ENCODE data around the gene KCNQ2.

Gene KCNQ2

GRCh38 chr20:63412889-63413288 is 59.6 kb downstream of the KCNQ2 start:
- Histone ChIP-seq H3K4me3 (ENCODE audit: insufficient read length, low read depth) (no peak overlapping the region), H3K27me3 (ENCODE audit: insufficient read depth, insufficient read length) (no peaks in the 10 kb centered on the region), H3K36me3 (ENCODE audit: insufficient read depth, insufficient read length, low read length) (peaks cover 6% of the 10 kb centered on the region), H3K9ac (ENCODE audit: insufficient read length, low read depth) (no peak overlapping the region), H3K9me3 (ENCODE audit: insufficient read depth, low read length) (no peaks in the 10 kb centered on the region), H3K4me1 (ENCODE audit: insufficient read depth, insufficient read length) (peaks cover 22% of the 10 kb centered on the region)
- no peak for DNase-seq (ENCODE audit: low read depth, low spot score)
- TF ChIP-seq ZNF274 (IDR thresholded peaks at IDR 0.05; ENCODE audit: low read depth, low read length) (no peak), SUZ12 (IDR thresholded peaks at IDR 0.05; ENCODE audit: extremely low read depth, insufficient read depth, insufficient read length) (no peak), YY1 (IDR thresholded peaks at IDR 0.05; ENCODE audit: insufficient read depth, insufficient read length) (no peak)

GRCh38 chr20:63411898-63412631 is 60.4 kb downstream of the KCNQ2 start:
- no peaks in the 10 kb centered on the region for H3K9me3 ChIP-seq (ENCODE audit: insufficient read depth, low read length)
- H3K4me1 ChIP-seq (ENCODE audit: insufficient read depth, insufficient read length) = peaks cover 15% of the 10 kb centered on the region
- no peak overlapping the region for H3K4me3 ChIP-seq (ENCODE audit: insufficient read length, low read depth)
- DNase-seq (ENCODE audit: low read depth, low spot score) = no peak
- H3K36me3 ChIP-seq (ENCODE audit: insufficient read depth, insufficient read length, low read length) = peaks cover 6% of the 10 kb centered on the region
- H3K9ac ChIP-seq (ENCODE audit: insufficient read length, low read depth) = no peak overlapping the region
- H3K27me3 ChIP-seq (ENCODE audit: insufficient read depth, insufficient read length) = no peaks in the 10 kb centered on the region
- TF ChIP-seq YY1 (IDR thresholded peaks at IDR 0.05; ENCODE audit: insufficient read depth, insufficient read length) = no peak
- no peak for TF ChIP-seq SUZ12 (IDR thresholded peaks at IDR 0.05; ENCODE audit: extremely low read depth, insufficient read depth, insufficient read length)

- Histone ChIP-seq H3K36me3 (ENCODE audit: insufficient read depth, insufficient read length, low read length) (peaks cover 6% of the 10 kb centered on the region), H3K9me3 (ENCODE audit: insufficient read depth, low read length) (no peaks in the 10 kb centered on the region), H3K4me1 (ENCODE audit: insufficient read depth, insufficient read length) (peaks cover 12% of the 10 kb centered on the region), H3K4me3 (ENCODE audit: insufficient read length, low read depth) (no peak overlapping the region), H3K27me3 (ENCODE audit: insufficient read depth, insufficient read length) (no peaks in the 10 kb centered on the region), H3K9ac (ENCODE audit: insufficient read length, low read depth) (no peak overlapping the region)
- no peak for TF ChIP-seq ZNF274 (IDR thresholded peaks at IDR 0.05; ENCODE audit: low read depth, low read length)
- TF ChIP-seq YY1 (IDR thresholded peaks at IDR 0.05; ENCODE audit: insufficient read depth, insufficient read length) = no peak
- no peak for TF ChIP-seq SUZ12 (IDR thresholded peaks at IDR 0.05; ENCODE audit: extremely low read depth, insufficient read depth, insufficient read length)
- no peak for DNase-seq (ENCODE audit: low read depth, low spot score)
Observed at GRCh38 chr20:63411151-63411897, 61.1 kb downstream of the KCNQ2 start.

- Histone ChIP-seq H3K4me1 (ENCODE audit: insufficient read depth, insufficient read length) (peaks cover 12% of the 10 kb centered on the region), H3K9ac (ENCODE audit: insufficient read length, low read depth) (no peak overlapping the region), H3K27me3 (ENCODE audit: insufficient read depth, insufficient read length) (no peaks in the 10 kb centered on the region), H3K9me3 (ENCODE audit: insufficient read depth, low read length) (no peaks in the 10 kb centered on the region), H3K4me3 (ENCODE audit: insufficient read length, low read depth) (no peak overlapping the region), H3K36me3 (ENCODE audit: insufficient read depth, insufficient read length, low read length) (peaks cover 6% of the 10 kb centered on the region)
- no peak for DNase-seq (ENCODE audit: low read depth, low spot score)
- TF ChIP-seq SUZ12 (IDR thresholded peaks at IDR 0.05; ENCODE audit: extremely low read depth, insufficient read depth, insufficient read length) (no peak), YY1 (IDR thresholded peaks at IDR 0.05; ENCODE audit: insufficient read depth, insufficient read length) (no peak), ZNF274 (IDR thresholded peaks at IDR 0.05; ENCODE audit: low read depth, low read length) (no peak)
Observed at GRCh38 chr20:63409834-63410435, 62.5 kb downstream of the KCNQ2 start.

GRCh38 chr20:63409066-63409833 is 63.2 kb downstream of the KCNQ2 start:
- Histone ChIP-seq H3K9me3 (ENCODE audit: insufficient read depth, low read length) (no peaks in the 10 kb centered on the region), H3K9ac (ENCODE audit: insufficient read length, low read depth) (no peak overlapping the region), H3K27me3 (ENCODE audit: insufficient read depth, insufficient read length) (no peaks in the 10 kb centered on the region), H3K4me1 (ENCODE audit: insufficient read depth, insufficient read length) (peaks cover 12% of the 10 kb centered on the region), H3K36me3 (ENCODE audit: insufficient read depth, insufficient read length, low read length) (peaks cover 4% of the 10 kb centered on the region), H3K4me3 (ENCODE audit: insufficient read length, low read depth) (no peak overlapping the region)
- TF ChIP-seq ZNF274 (IDR thresholded peaks at IDR 0.05; ENCODE audit: low read depth, low read length) (no peak), YY1 (IDR thresholded peaks at IDR 0.05; ENCODE audit: insufficient read depth, insufficient read length) (no peak), SUZ12 (IDR thresholded peaks at IDR 0.05; ENCODE audit: extremely low read depth, insufficient read depth, insufficient read length) (no peak)
- DNase-seq (ENCODE audit: low read depth, low spot score) = no peak

- no peak for TF ChIP-seq YY1 (IDR thresholded peaks at IDR 0.05; ENCODE audit: insufficient read depth, insufficient read length)
- TF ChIP-seq ZNF274 (IDR thresholded peaks at IDR 0.05; ENCODE audit: low read depth, low read length) = no peak
- no peak for TF ChIP-seq SUZ12 (IDR thresholded peaks at IDR 0.05; ENCODE audit: extremely low read depth, insufficient read depth, insufficient read length)
- Histone ChIP-seq H3K4me1 (ENCODE audit: insufficient read depth, insufficient read length) (peaks cover 12% of the 10 kb centered on the region), H3K27me3 (ENCODE audit: insufficient read depth, insufficient read length) (no peaks in the 10 kb centered on the region), H3K4me3 (ENCODE audit: insufficient read length, low read depth) (no peak overlapping the region), H3K9me3 (ENCODE audit: insufficient read depth, low read length) (no peaks in the 10 kb centered on the region), H3K36me3 (ENCODE audit: insufficient read depth, insufficient read length, low read length) (peaks cover 4% of the 10 kb centered on the region), H3K9ac (ENCODE audit: insufficient read length, low read depth) (no peak overlapping the region)
- DNase-seq (ENCODE audit: low read depth, low spot score) = no peak
Observed at GRCh38 chr20:63408684-63409046, 63.8 kb downstream of the KCNQ2 start.

All from NT2/D1 (cell line).